GM21529 (cell line): ENCODE measurements around the gene TRIM9.
A peak's percentile ranks its signal among the peaks of the same experiment; 100 is the strongest.
"Not testable (repeated sequence)": the region's sequence is repeated elsewhere in the genome, so short reads cannot be mapped to it uniquely, and the experiment has no call there.

Experiments
- ATAC-seq: cut with Tn5 transposase; IDR thresholded peaks from one replicate; pipeline ENCODE4 v1.9.1; 2021; ENCODE audit not compliant: unreplicated experiment

Gene TRIM9

DNA sequence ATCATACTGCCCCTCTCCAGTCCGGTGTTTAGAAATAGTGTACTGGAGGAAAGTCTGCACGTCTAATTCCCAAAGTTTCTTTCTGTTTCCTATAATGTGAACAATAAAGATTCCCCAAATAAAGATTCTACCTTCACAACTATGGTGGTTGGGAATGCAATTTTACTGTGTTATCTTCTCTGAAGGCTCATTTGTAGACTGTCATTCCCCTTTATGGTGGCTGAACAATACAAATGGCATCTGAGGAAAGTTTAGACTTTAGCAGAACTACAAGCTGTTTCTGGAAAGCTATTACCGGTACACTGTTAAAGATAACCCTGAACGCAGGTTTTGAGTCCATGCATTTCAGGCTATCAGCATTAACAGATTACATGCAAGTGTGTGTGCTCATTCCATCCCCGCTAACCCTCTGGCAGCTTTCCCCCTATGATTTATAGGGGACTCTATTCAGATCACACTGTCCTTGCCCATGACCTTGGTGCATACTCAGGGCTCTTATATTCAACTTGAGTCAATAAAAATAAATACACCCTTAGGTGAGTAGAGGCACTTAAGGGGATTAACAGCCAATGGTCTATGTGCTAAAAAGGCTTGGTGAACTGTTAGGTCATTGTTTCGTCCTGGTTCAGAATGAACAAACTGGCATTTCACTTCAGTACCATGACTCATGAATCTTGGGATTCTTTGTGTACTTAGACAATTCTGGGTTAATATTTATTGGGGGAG, 89.9 kb downstream of the TRIM9 start:
- no peak for ATAC-seq

DNA sequence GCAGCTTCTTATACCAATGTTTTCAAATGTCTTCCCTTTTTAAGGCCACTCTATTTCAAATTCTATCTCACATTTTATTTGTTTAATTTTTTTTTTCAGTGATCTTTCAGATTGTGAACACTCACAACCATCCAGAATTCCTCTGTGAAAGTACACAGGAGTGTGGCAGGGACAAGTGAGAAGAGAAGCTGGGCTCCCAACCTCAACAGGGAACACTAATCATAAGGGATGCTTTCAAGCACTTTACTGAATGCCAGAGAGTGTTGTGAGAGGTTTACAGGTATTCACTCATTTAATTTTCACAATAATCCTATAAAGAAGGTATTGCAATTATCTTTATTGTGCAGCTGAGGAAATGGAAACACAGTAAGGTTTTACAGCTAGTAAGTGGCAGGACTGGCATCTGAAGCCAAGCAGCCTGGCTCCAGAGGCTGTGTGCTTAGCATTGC, 90.5 kb downstream of the TRIM9 start:
- no peak for ATAC-seq

DNA sequence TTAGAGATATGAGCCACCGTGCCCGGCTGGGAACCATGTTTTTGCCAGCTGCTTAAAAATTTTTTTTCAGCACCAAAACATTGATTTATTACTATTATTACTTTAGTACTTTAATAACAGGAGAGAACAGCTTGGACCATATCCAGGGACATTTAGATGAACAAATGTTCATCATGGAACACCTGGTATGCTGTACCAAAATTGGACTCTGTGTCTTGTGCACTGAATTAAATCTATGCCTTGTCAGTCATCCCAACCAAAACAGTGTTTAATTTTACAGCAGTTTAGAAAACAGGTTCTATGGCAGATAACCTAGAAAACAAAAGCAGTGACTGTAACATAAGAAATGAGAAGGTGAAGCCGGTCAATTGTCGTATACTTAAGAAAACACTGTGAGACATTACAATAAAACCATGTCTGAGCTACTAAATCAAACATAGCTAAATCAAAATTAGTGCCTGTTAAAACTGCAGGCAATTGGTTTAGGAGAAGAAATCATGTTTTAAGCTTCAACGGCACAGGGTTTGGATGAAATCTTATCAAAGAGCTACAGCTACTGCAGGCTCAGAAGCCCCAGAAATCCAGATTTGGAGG, 92.4 kb downstream of the TRIM9 start:
- no peak for ATAC-seq

DNA sequence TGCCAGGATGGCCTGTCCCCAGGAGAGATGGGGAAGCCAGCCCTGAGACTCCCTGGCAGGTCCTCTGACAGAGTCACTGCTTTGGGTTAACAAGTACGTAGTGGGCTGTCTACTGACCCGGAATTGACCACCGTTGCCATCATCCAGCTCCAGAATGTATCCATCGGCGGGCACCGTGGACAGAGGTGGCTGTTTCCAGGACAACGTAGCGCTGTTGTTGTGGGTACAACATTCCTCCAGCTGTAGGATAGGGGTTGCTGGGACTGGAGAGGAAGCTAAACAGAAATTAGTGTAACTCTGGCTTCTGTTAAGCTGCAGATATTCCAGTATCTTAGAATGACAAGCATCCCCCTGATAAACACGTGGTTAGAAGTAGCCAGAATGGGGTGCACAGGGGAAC, 94.3 kb downstream of the TRIM9 start:
- ATAC-seq = no peak

DNA sequence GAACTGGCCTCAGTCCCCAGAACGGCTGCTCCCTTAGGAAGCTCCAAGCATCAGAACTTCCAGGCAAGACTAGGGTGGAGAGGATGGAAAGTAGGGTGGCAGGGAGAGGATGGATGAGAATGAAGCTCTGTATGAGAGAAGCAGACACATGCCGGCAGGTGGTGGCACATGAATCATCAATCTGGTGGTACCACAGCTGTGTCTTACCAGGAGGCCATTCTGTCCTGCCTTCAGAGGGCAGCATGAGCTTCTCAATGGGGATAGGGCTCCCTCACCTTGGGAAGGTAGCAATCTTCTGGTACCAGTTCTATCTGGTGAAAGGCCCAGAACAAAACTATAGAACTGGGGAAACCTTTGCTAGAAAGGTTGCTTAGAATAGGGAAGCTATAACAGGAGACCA, 95.2 kb downstream of the TRIM9 start:
- no peak for ATAC-seq

DNA sequence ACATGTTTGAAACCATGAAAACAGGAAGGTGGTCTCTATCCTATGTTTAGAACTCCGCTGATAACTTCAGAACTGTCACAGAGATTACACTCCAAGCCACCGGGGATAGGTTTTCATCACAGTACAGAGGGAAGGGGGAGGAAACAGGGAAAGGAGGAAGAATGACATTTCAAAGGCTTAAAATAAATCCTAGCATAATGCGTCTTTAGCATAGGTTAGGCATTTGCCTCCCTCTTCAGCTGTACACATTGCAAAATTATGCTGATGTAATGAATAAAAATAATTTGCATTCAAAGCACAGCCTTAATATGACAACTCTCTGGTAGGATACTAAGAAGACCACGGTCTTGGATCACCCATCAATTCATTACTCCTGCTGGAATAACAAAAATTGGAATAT, 96.3 kb downstream of the TRIM9 start:
- no peak for ATAC-seq

DNA sequence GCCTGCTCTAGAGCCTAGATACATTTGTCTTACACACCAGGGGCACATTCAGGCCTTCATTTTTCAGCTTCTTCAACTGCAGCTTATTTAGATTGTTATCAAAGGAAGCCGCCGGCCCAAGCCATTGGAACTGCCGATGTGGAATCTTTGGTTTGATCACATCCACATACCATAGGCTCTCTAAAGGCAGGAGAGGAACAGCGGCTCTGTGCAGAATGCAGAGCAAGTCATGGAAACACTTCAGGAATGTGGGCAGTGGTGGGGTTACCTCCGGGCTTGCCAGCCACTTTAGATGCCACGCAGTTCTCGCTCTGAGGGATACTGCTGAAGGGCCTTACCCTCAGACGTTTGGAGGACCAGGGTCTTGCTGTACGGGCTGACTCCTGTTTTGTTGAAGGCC, 97.2 kb downstream of the TRIM9 start:
- ATAC-seq = no peak

DNA sequence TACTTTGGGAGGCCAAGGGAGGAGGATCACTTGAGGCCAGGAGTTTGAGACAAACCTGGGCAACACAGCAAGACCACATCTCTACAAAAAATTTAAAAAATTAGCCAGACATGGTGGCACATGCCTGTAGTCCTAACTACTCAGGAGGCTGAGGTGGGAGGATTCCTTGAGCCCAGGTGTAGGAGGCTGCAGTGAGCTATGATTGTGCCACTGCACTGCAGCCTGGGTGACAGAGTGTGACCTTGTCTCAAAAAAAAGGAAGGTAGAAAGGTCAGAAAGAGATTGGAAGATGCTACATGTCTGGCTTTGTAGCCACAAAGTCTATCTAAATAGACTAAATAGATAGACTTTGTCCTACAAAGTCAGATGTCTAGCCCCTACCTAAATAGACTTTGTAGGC, 100.7 kb downstream of the TRIM9 start:
- not testable (repeated sequence) for ATAC-seq

DNA sequence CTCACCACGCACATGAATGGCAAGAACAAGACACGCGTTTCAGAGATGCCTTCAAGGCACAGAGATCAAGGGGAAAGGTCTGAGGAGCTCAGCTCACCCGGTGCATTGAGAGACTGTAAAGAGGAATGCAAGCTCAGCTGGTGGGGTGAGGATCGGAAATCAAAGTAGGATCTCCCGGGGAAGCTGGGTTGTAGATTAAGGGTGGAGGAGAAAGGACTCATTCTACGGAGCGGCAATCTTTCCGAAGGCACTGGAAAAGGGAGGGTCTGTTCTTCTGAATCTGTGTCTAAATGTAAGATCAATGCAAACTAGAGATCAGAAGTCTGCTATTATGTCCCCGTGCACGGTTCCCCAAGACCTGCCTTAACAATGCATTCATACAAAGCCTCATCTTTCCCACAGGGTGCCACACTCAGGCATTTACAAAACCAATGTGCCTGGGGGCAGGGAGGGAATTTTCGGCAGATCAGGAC, 109.0 kb downstream of the TRIM9 start:
- ATAC-seq = no peak

DNA sequence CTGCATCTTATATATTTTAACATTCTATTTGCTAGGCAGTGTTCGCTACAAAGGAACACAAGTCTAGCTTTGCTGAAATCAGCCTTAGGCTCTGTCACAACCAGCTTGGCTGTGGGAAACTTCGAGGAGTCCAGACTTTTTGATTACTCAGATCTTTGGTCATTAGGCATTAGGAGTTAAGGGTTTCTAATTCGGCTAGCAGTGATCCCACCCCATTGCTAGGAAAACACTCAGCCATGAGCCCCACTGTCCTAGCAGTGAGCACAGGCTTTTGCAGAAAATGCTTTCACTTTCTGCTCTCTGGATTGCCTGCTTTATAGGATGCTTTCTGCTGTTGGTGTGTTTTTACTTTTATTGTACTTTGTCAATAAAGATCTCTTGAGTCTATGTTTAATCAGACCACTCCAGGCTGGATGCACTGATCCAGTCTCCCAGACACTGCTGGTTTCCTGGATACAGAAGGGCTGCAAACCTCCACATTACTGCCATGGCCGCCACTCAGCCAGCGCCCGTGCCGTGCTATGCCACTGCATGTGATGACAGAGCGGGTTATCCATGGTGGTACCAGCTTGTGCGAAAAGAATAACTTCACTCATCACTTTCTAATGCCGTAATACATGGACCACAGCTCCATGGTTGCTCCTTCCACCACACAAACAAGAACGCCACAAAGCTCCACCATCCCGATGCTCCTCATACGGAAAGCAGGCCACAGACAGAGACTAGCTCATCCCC, 109.6 kb downstream of the TRIM9 start:
- ATAC-seq = no peak

DNA sequence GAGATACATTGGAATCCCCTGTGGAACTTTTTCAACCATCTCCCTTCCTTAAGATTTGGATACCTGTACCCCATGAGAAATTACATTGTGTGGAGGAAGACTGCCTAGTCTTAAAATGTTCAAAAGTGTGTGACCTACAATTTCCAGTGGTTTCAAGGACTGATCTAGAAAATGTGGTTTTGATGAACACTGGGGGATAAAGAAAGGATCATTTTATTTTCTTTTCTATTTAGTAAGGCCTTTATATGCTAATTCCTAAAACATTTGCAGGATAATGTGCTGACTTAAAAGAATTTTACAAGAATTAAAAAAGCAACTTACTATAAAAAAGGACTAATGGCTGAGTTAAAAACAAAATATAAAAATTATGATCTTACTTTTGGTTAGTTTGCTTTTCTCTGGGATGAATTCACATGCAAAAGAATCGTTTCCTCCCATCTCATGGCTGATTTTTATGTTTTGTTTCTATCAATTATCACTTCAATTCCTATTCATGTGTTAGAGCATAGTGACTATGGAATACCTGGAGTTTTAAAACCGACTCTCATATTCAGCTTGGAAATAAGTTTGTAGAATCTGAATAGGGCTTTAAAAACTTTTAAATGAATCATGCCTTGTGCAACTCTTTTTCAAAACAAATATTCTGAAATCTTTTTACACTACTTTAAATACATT, 110.7 kb downstream of the TRIM9 start:
- ATAC-seq = no peak

DNA sequence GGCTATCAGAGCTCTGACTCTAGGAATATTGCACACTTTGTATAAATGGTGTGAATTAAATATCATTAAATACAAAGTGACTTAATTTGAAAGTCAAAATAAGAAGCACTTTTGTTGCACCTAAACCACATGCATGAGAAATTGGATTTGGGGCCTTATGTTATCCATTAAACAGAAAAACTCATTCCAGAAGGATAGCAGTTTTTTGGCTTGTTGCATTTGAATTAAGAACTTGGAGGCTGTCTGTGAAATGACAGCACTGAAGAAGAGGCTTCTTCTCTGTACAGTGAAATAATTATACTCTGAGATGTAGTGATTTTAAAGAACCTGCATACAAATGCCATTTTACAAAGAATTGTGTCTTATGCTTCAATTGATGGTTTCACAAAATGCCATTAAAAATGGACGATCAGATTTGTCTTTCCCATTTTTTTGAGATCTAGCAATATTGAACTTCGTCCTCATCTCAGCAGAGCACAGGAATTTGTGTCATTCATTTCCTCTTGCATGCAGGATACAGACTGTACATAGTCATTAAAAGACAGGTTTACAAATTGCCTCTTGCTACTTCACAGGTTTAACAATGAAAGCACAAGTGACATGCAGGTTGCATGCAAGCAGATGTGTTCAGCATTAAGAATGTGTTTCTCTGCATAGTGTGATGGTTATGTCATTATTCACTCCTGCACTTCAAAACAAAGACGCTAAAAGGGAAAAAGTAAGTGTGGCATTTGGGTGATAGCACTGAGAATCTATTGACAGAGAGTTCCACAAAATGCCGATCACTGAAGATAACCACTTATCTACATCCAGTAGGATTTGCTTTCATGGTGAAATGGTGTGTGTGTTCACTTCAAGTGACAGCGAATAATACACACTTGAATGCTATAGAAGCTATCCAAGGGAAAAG, 114.7 kb downstream of the TRIM9 start:
- ATAC-seq = no peak

DNA sequence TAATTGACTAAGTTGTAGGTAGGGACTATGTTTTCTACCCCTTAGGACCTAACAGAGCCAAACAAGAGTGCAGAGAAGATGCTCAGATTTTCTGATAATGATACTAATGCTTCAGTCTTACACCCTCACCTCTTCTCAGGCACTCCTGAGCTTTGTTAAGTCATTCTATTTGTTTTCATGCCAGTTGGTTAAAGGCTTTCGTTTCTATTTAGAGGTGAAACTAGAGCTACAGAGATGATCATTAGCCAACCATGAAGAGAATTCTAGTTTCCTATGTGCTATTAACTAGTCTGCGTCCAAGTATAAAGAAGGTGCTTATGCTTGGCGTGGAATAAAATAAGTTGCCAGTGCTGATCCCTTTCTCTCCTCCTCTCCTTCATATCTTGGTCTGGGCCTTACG, 116.0 kb downstream of the TRIM9 start:
- peak; percentile 91 for ATAC-seq

DNA sequence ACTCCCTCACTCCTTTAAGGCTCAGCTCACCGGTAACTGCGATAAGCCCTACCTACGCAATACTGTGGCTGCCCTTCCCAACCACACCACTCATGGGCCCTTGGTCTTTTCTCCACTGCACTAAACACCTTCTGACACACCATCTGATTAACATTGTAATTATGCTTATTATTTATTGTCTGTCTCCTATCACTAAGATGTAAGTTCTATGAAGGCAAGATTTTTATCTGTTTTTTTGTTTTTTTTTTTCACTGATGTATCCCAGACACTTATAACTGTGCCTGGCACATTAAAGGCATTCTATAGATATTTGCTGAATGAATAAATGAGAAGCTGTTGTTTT, 116.4 kb downstream of the TRIM9 start:
- no peak for ATAC-seq

DNA sequence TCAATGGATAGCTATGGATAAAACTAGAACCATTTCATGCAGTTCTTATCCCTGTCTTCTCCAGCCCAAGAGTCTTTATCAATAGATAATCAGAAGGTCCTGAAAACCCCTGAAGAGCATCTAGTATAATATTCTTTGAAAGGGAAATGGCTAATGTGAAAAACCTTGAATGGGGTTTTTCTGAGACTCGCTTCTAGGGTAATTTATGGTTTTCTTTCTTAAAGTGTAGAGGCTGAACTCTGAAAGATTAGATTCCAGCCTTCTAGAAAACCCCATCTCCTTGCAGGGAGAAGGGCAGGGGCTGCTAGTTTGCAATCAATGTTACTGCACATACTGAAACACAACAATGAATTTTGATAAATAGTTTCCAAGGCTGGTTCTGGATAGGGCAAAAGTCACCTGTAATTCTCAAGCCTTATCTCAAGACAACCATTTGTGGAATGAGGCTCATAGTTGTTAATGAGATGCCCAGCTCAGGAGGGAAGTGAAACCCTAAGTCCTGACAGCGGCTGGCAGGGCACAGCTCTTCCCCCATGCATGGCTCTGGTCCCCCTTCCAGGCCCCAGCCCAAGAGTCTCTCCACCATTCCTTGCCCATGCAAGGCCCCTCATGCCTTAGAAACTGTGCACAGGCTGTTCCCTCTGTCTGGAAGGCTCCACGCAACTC, 116.9 kb downstream of the TRIM9 start:
- ATAC-seq = peak; percentile 47

DNA sequence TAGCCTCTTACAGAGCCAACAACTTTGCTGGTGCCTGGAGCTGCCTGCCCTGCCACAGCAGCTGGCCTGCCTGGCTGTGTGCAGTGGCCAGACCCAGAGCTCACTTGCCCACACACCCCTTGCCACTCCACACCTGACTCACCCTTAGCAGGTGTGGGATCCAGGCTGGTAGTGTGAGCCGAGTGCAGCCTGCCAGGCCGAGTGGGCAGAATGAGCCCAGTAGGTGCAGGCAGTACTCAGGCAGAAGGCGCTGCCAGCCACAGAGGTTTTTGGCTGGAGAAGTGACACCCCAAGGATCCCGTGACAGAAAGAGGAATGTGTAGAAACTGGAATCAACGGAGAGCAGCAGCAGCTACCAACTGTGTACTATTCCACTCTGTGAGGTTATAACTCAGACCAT, 120.8 kb downstream of the TRIM9 start:
- no peak for ATAC-seq

DNA sequence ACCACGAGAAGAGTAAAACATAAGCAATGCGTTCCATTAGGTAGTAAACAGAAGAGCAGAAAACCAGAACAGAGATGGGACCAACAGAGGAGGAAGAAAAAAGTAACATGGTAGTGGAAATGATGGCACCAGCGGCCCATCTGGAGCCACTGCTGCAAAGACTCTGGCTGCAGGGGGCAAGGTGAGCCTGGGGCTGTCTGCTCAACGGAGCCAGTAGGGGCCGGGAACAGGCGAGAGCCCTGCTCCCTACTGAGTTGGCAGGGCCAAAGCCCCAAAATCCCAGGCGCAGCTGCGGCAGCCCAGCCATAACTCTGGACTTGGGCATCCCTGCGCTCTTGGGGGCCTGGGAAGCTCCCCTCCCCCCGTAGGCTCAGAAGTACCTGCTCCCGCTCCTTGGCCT, 122.2 kb downstream of the TRIM9 start:
- no peak for ATAC-seq

DNA sequence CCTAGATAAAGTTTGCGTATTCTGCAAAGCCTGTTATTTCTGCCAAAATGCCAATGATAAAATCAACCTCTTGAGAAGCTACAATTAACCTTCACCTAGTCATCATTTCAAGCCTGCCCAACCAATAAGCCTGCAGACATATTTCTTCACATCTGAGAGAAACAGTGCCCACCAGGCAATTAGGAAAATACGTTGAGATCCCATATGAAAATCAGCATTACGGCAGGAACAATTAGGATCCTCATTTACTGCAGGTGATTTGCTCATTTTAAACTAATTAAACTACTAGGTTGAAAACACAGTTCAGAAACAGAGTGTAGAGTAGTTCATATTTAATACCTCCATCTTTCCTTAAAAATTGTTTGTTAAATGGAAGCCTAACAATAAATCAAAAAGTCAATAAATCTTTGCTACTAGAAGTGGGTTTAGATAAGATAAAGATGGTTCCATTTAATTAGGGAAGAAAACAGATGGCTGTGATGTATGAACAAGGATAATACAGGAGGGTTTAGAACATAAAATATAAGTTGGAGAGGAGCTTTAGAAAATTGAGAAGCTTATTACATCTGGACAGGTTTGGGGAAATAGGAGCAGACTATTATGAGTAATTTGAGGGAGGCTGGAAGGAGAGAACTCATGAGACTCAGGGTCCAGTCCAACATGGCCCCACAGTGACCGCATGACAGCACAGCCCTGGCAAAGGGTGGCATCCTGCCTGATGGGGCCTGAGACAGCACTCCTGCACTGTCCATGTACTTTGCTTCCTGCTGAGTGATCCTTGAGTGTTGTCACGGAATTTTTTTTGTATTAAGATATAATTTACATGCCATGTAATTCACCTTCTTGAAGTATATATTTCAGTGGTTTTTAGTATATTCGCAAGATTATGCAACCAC, 123.8 kb downstream of the TRIM9 start:
- no peak for ATAC-seq

DNA sequence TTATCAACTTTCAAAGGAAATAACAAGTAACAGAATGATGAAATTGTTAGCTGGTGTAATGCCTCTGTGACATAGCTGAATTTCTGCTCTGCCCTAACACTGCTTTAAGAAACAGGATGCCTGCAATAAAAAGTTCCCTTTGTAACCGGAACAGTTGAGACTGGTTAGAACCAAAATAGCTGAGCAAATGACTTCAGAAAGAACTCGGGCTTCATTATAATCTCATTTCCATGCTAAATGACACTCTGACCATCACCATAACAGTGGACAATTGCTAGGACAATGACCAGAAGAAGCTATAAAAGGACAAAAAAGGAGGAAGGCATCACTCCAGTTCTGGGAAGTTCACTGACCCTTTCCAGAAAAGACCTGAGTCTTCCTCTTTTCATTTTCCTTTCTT, 127.1 kb downstream of the TRIM9 start:
- ATAC-seq = no peak
